NCI-H226 (cell line): ENCODE measurements around the gene CASZ1.

Experiments
- DNase-seq: peaks from one replicate; pipeline ENCODE4 v3.0.0-alpha.2; 2015

CASZ1 gene

GRCh38 chr1:10796029-10796944 lies at the start of gene CASZ1:
CASZ1 (minus strand) TSS chr1:10796646; CDS start chr1:10693889, 102,757 bp downstream.
- peak; percentile 86 for DNase-seq

- no peak for DNase-seq
These were observed 47.3 kb upstream of the CASZ1 start for GRCh38 chr1:10843697-10844096.

- no peak for DNase-seq
These were observed 44.7 kb upstream of the CASZ1 start for GRCh38 chr1:10841118-10841517.

- DNase-seq, result no peak
These were observed 42.8 kb upstream of the CASZ1 start for GRCh38 chr1:10839188-10839770.

- DNase-seq, result no peak
These were observed 42.1 kb upstream of the CASZ1 start for GRCh38 chr1:10838541-10838940.

- no peak for DNase-seq
These were observed 40.3 kb upstream of the CASZ1 start for GRCh38 chr1:10836726-10837125.

- peak; percentile 27 for DNase-seq
These were observed 39.5 kb upstream of the CASZ1 start for GRCh38 chr1:10835822-10836421.

GRCh38 chr1:10835421-10835820 lies 39.0 kb upstream of the CASZ1 start:
- no peak for DNase-seq

- no peak for DNase-seq
These were observed 38.4 kb upstream of the CASZ1 start for GRCh38 chr1:10834770-10835412.

GRCh38 chr1:10833630-10834557 lies 37.4 kb upstream of the CASZ1 start:
- peak; percentile 10 for DNase-seq

- DNase-seq, result no peak
These were observed 36.3 kb upstream of the CASZ1 start for GRCh38 chr1:10832703-10833102.

- peak; percentile 17 for DNase-seq
These were observed 34.7 kb upstream of the CASZ1 start for GRCh38 chr1:10830961-10831668.

GRCh38 chr1:10829965-10830515 lies 33.6 kb upstream of the CASZ1 start:
- DNase-seq, result no peak

- DNase-seq, result no peak
These were observed 32.8 kb upstream of the CASZ1 start for GRCh38 chr1:10829067-10829818.

- DNase-seq, result no peak
These were observed 31.2 kb upstream of the CASZ1 start for GRCh38 chr1:10827377-10828333.

GRCh38 chr1:10825592-10825991 lies 29.1 kb upstream of the CASZ1 start:
- DNase-seq, result peak; percentile 7

GRCh38 chr1:10824821-10825540 lies 28.5 kb upstream of the CASZ1 start:
- peak; percentile 94 for DNase-seq

- no peak for DNase-seq
These were observed 26.6 kb upstream of the CASZ1 start for GRCh38 chr1:10823000-10823401.

GRCh38 chr1:10821388-10821787 lies 24.9 kb upstream of the CASZ1 start:
- no peak for DNase-seq
